GM18858 (cell line): ENCODE measurements around the gene MOSMO.
"Not testable (repeated sequence)": the region's sequence is repeated elsewhere in the genome, so short reads cannot be mapped to it uniquely, and the experiment has no call there.

Experiments
- ATAC-seq: cut with Tn5 transposase; IDR thresholded peaks from one replicate; pipeline ENCODE4 v1.9.1; 2021; ENCODE audit not compliant: unreplicated experiment

Gene MOSMO

GRCh38 chr16:22043882-22044281, 36.0 kb downstream of the MOSMO start:
- ATAC-seq, result not testable (repeated sequence)

- ATAC-seq, result not testable (repeated sequence)
Observed at GRCh38 chr16:22045888-22046287, 38.0 kb downstream of the MOSMO start.

GRCh38 chr16:22050963-22051362, 43.1 kb downstream of the MOSMO start:
- ATAC-seq, result no peak

GRCh38 chr16:22052980-22053379, 45.1 kb downstream of the MOSMO start:
- ATAC-seq, result no peak

- ATAC-seq, result no peak
Observed at GRCh38 chr16:22053921-22054341, 46.0 kb downstream of the MOSMO start.

- no peak for ATAC-seq
Observed at GRCh38 chr16:22054847-22055590, 47.1 kb downstream of the MOSMO start.

- no peak for ATAC-seq
Observed at GRCh38 chr16:22055881-22056280, 48.0 kb downstream of the MOSMO start.

- no peak for ATAC-seq
Observed at GRCh38 chr16:22063888-22064467, 56.1 kb downstream of the MOSMO start.

- no peak for ATAC-seq
Observed at GRCh38 chr16:22065252-22065651, 57.3 kb downstream of the MOSMO start.

- ATAC-seq, result no peak
Observed at GRCh38 chr16:22070361-22071330, 62.7 kb downstream of the MOSMO start.

GRCh38 chr16:22071331-22071910, 63.5 kb downstream of the MOSMO start:
- ATAC-seq, result no peak

- ATAC-seq, result no peak
Observed at GRCh38 chr16:22073350-22073749, 65.4 kb downstream of the MOSMO start.

- ATAC-seq, result no peak
Observed at GRCh38 chr16:22075043-22075757, 67.3 kb downstream of the MOSMO start.

- ATAC-seq, result no peak
Observed at GRCh38 chr16:22075776-22076175, 67.9 kb downstream of the MOSMO start.

GRCh38 chr16:22077700-22078313, 69.9 kb downstream of the MOSMO start:
- ATAC-seq, result no peak

- ATAC-seq, result no peak
Observed at GRCh38 chr16:22078656-22079055, 70.7 kb downstream of the MOSMO start.

- ATAC-seq, result no peak
Observed at GRCh38 chr16:22081050-22081449, 73.1 kb downstream of the MOSMO start.

- ATAC-seq, result no peak
Observed at GRCh38 chr16:22086440-22086839, 78.5 kb downstream of the MOSMO start.

- ATAC-seq, result no peak
Observed at GRCh38 chr16:22088642-22089041, 80.7 kb downstream of the MOSMO start.

- ATAC-seq, result no peak
Observed at GRCh38 chr16:22089910-22090309, 82.0 kb downstream of the MOSMO start.
